Skeletal muscle tissue (tissue), 4 donors: ENCODE results near the gene SNAI3. TPM values are rescaled to one million over a fixed set of nuclear protein-coding genes. Genes with fewer than 3 reads are reported as not detected.

Experiments
- H3K27ac ChIP-seq: one replicate; pipeline ENCODE4 v1.7.0; 2013; ENCODE audit warnings: mild to moderate bottlenecking, low read depth, low read length, inconsistent platforms
- H3K27me3 ChIP-seq, 3 donors: one replicate each; pipeline ENCODE4 v1.7.0; 2013; ENCODE audit warnings: low read length in 3 of 3; ENCODE audit not compliant: control insufficient read depth in 3 of 3, insufficient read depth in 3 of 3
- H3K36me3 ChIP-seq, 3 donors: one replicate each; pipeline ENCODE4 v1.7.0; 2013; ENCODE audit warnings: low read length in 3 of 3; ENCODE audit not compliant: control insufficient read depth in 3 of 3, insufficient read depth in 3 of 3
- H3K4me1 ChIP-seq, 3 donors: one replicate each; pipeline ENCODE4 v1.7.0; 2013; ENCODE audit warnings: low read length in 3 of 3, mild to moderate bottlenecking in 3 of 3; ENCODE audit not compliant: control insufficient read depth in 3 of 3, insufficient read depth in 3 of 3
- H3K4me3 ChIP-seq, 3 donors: one replicate each; pipeline ENCODE4 v1.7.0; 2013; ENCODE audit warnings: low read length in 3 of 3
- H3K9ac ChIP-seq, 3 donors: one replicate each; pipeline ENCODE4 v1.7.0; 2013; ENCODE audit warnings: low read length in 3 of 3, mild to moderate bottlenecking in 3 of 3, moderate library complexity in 2 of 3, low read depth in 1 of 3
- H3K9me3 ChIP-seq, 3 donors: one replicate each; pipeline ENCODE4 v1.7.0; 2013; ENCODE audit warnings: low read length in 3 of 3; ENCODE audit not compliant: control insufficient read depth in 3 of 3
- total RNA-seq: library from RNA; depleted of rRNA; stranded (reverse); fragments of >200 nt; gene quantifications from one replicate; pipeline ENCODE4 v1.2.3, GENCODE V29; 2014
- donor health status: Osteomylitis.

The SNAI3 gene
- total RNA-seq, 1 donor from 2014 or later = 8.4 TPM

GRCh38 chr16:88721815-88722755 is 35.8 kb upstream of the SNAI3 start:
- Histone ChIP-seq H3K27ac (no peak overlapping the region), H3K9me3 (no peaks in the 10 kb centered on the region), H3K4me3 (no peak overlapping the region), H3K36me3 (peaks cover 17 to 23% (median 18%) of the 10 kb centered on the region in 3 donors), H3K27me3 (peaks cover 0 to 3% (median 0%) of the 10 kb centered on the region in 3 donors), H3K4me1 (no peaks in the 10 kb centered on the region), H3K9ac (no peak overlapping the region)

- Histone ChIP-seq H3K36me3 (peaks cover 24 to 31% (median 26%) of the 10 kb centered on the region in 3 donors), H3K9ac (no peak overlapping the region), H3K27ac (no peak overlapping the region), H3K27me3 (peaks cover 0 to 3% (median 0%) of the 10 kb centered on the region in 3 donors), H3K9me3 (no peaks in the 10 kb centered on the region), H3K4me1 (no peaks in the 10 kb centered on the region), H3K4me3 (no peak overlapping the region)
Observed at GRCh38 chr16:88721236-88721635, 34.9 kb upstream of the SNAI3 start.

- H3K27me3 ChIP-seq = no peaks in the 10 kb centered on the region
- no peak overlapping the region for H3K4me3 ChIP-seq
- H3K9me3 ChIP-seq = no peaks in the 10 kb centered on the region
- peaks cover 27 to 35% (median 30%) of the 10 kb centered on the region in 3 donors for H3K36me3 ChIP-seq
- H3K4me1 ChIP-seq = no peaks in the 10 kb centered on the region
- no peak overlapping the region for H3K27ac ChIP-seq
- H3K9ac ChIP-seq = no peak overlapping the region
Observed at GRCh38 chr16:88720396-88720970, 34.2 kb upstream of the SNAI3 start.

DNA sequence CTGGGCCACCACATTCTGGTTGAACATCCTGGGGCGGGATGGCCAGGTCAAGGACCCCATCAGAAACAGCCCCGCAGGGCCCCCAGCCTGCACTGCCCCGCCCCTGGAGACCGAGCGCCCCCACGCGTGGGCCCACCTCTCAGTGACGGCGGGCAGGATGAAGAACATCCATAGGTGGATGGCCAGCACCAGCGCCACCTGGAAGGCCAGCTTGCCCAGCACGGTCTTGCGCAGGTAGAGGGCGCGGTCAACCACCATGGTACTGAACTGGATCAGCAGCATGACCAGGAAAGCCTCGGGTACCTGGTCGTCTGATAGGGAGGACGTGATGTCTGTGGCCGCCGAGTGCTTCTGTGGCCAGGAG is 33.6 kb upstream of the SNAI3 start:
- Histone ChIP-seq H3K36me3 (peaks cover 32 to 36% (median 35%) of the 10 kb centered on the region in 3 donors), H3K4me1 (no peaks in the 10 kb centered on the region), H3K27ac (no peak overlapping the region), H3K4me3 (no peak overlapping the region), H3K27me3 (no peaks in the 10 kb centered on the region), H3K9me3 (no peaks in the 10 kb centered on the region), H3K9ac (no peak overlapping the region)

DNA sequence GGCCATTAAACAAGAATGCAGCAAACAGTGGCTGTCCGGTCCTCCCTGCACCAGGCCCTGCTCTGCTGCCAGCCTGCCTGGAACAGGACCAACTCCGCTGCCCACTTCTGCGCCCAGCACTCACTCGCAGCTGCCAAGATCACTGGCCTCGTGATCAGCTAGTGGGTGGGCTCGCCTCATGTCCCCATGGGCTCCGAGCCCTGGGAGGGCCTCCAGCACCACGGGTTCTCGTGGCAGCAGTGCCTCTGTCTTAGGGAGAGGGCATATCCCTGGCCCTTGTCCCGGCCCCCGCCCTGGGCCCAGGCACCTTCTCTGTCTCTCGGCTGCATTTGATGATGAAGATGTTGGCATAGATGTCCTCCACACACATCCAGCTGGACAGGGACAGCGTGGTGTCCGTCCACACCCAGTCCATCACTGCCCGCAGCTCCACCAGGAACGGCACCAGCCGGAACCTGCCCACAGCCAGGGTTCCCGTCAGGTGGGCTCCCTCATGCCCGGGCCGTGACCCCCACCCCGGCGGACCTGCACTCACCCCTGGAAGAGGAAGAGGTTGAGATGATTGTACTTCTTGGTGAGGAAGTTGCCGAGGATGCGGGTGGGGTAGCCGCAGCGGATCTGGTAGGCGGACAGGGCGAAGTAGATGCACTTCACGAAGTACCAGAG is 33.1 kb upstream of the SNAI3 start:
- Histone ChIP-seq H3K36me3 (peaks cover 34 to 38% (median 35%) of the 10 kb centered on the region in 3 donors), H3K27me3 (no peaks in the 10 kb centered on the region), H3K9me3 (no peaks in the 10 kb centered on the region), H3K4me1 (no peaks in the 10 kb centered on the region), H3K27ac (no peak overlapping the region), H3K4me3 (no peak overlapping the region), H3K9ac (no peak overlapping the region)

- no peaks in the 10 kb centered on the region for H3K4me1 ChIP-seq
- H3K9ac ChIP-seq = no peak overlapping the region
- H3K4me3 ChIP-seq = no peak overlapping the region
- peaks cover 33 to 42% (median 41%) of the 10 kb centered on the region in 3 donors for H3K36me3 ChIP-seq
- H3K27ac ChIP-seq = no peak overlapping the region
- H3K9me3 ChIP-seq = no peaks in the 10 kb centered on the region
- no peaks in the 10 kb centered on the region for H3K27me3 ChIP-seq
Observed at GRCh38 chr16:88718178-88718577, 31.9 kb upstream of the SNAI3 start.

DNA sequence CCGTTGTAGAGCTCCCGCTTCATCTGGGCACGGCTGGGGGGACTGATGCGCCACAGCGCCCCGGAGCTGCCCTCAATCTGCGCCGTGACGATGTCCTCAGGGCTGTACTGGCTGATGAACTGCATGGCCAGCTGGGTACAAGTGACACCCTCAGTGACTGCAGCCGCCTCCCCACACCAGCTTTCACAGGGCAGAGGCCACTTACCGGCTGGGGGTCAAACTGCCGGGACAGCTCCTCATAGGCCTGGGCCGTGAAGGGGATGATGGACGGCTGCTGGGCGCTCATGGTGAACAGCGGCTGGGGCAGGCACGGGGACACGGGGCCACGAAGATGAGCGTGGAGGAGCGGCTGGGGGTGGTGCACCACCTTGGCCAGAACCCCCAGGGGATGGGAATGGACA is 30.3 kb upstream of the SNAI3 start:
- no peaks in the 10 kb centered on the region for H3K4me1 ChIP-seq
- peaks cover 30 to 41% (median 39%) of the 10 kb centered on the region in 3 donors for H3K36me3 ChIP-seq

GRCh38 chr16:88716201-88716600 is 29.9 kb upstream of the SNAI3 start:
- Histone ChIP-seq H3K9ac (no peak overlapping the region), H3K36me3 (peaks cover 30 to 39% (median 38%) of the 10 kb centered on the region in 3 donors), H3K27me3 (no peaks in the 10 kb centered on the region), H3K4me3 (no peak overlapping the region), H3K9me3 (no peaks in the 10 kb centered on the region), H3K27ac (no peak overlapping the region), H3K4me1 (no peaks in the 10 kb centered on the region)

More for the DNA sequence above, 30.3 kb upstream of the SNAI3 start:
- H3K4me3 ChIP-seq = no peak overlapping the region
- no peak overlapping the region for H3K9ac ChIP-seq
- no peaks in the 10 kb centered on the region for H3K9me3 ChIP-seq
- H3K27ac ChIP-seq = no peak overlapping the region
- no peaks in the 10 kb centered on the region for H3K27me3 ChIP-seq

- Histone ChIP-seq H3K27ac (no peak overlapping the region), H3K36me3 (peaks cover 30 to 39% (median 38%) of the 10 kb centered on the region in 3 donors)
Observed at GRCh38 chr16:88715312-88716190, 29.2 kb upstream of the SNAI3 start.

More at GRCh38 chr16:88715312-88716190, 29.2 kb upstream of the SNAI3 start:
- no peak overlapping the region for H3K9ac ChIP-seq
- no peaks in the 10 kb centered on the region for H3K27me3 ChIP-seq
- no peaks in the 10 kb centered on the region for H3K9me3 ChIP-seq
- H3K4me1 ChIP-seq = no peaks in the 10 kb centered on the region
- no peak overlapping the region for H3K4me3 ChIP-seq
